HG02970 (cell line): Measurements from ENCODE around the gene DRC1.
"Not testable (repeated sequence)": the region's sequence is repeated elsewhere in the genome, so short reads cannot be mapped to it uniquely, and the experiment has no call there.

Experiments
- ATAC-seq: cut with Tn5 transposase; IDR thresholded peaks from one replicate; pipeline ENCODE4 v1.9.1; 2021; ENCODE audit warnings: mild to moderate bottlenecking, moderate library complexity, moderate number of reproducible peaks; ENCODE audit not compliant: unreplicated experiment, low FRiP score

DRC1 gene

GRCh38 chr2:26462100-26462499, 60.4 kb downstream of the DRC1 start:
- no peak for ATAC-seq

GRCh38 chr2:26462511-26463243, 61.0 kb downstream of the DRC1 start:
- no peak for ATAC-seq

- ATAC-seq, result no peak
Measured at GRCh38 chr2:26463244-26464192, 61.8 kb downstream of the DRC1 start.

GRCh38 chr2:26464390-26465265, 62.9 kb downstream of the DRC1 start:
- no peak for ATAC-seq

GRCh38 chr2:26465266-26465925, 63.7 kb downstream of the DRC1 start:
- no peak for ATAC-seq

GRCh38 chr2:26465981-26466471, 64.3 kb downstream of the DRC1 start:
- ATAC-seq, result no peak

- no peak for ATAC-seq
Measured at GRCh38 chr2:26466662-26467310, 65.1 kb downstream of the DRC1 start.

- not testable (repeated sequence) for ATAC-seq
Measured at GRCh38 chr2:26468544-26468943, 66.8 kb downstream of the DRC1 start.

- ATAC-seq, result no peak
Measured at GRCh38 chr2:26469092-26469710, 67.5 kb downstream of the DRC1 start.

- no peak for ATAC-seq
Measured at GRCh38 chr2:26469955-26470354, 68.2 kb downstream of the DRC1 start.

GRCh38 chr2:26470601-26471260, 69.0 kb downstream of the DRC1 start:
- ATAC-seq, result no peak

GRCh38 chr2:26471289-26471688, 69.6 kb downstream of the DRC1 start:
- no peak for ATAC-seq

- ATAC-seq, result no peak
Measured at GRCh38 chr2:26471766-26472706, 70.3 kb downstream of the DRC1 start.

GRCh38 chr2:26472821-26473655, 71.3 kb downstream of the DRC1 start:
- no peak for ATAC-seq

- ATAC-seq, result no peak
Measured at GRCh38 chr2:26473796-26474195, 72.1 kb downstream of the DRC1 start.

- no peak for ATAC-seq
Measured at GRCh38 chr2:26474261-26474785, 72.6 kb downstream of the DRC1 start.
